ENCODE results near the gene TSEN15.

GRCh38 chr1:184072376-184072775 is 20.8 kb downstream of the TSEN15 start:
- no peak for TF ChIP-seq TAF1 (IDR thresholded peaks at IDR 0.05; ENCODE audit: low read depth, low read length)
- TF ChIP-seq POLR2AphosphoS5 (IDR thresholded peaks at IDR 0.05; ENCODE audit: low read depth, low read length), result no peak
- TF ChIP-seq POLR2A (IDR thresholded peaks at IDR 0.05; ENCODE audit: low read depth, low read length), result no peak
